Stimulated activated naive CD8-positive, alpha-beta T cell treated with anti-CD3 and anti-CD28 coated beads, Interleukin-15, Interleukin-2, amounts not matched to agents 100 ng/mL and 50 ng/mL, for 24 hours (primary cell): ENCODE data around the gene OPRPN.

ENCODE experiments used
- H3K27ac Mint-ChIP-seq: one replicate; pipeline ENCODE4 v1.8.0; 2021; ENCODE audit warnings: mild to moderate bottlenecking, mixed read lengths
- H3K27me3 Mint-ChIP-seq: one replicate; pipeline ENCODE4 v1.8.0; 2021; ENCODE audit warnings: mixed read lengths
- H3K36me3 Mint-ChIP-seq: one replicate; pipeline ENCODE4 v1.8.0; 2021; ENCODE audit warnings: low read depth, mixed read lengths
- H3K4me1 Mint-ChIP-seq: one replicate; pipeline ENCODE4 v1.8.0; 2021; ENCODE audit warnings: low read depth, mixed read lengths
- H3K4me3 Mint-ChIP-seq: one replicate; pipeline ENCODE4 v1.8.0; 2021; ENCODE audit warnings: mild to moderate bottlenecking, mixed read lengths
- H3K9me3 Mint-ChIP-seq: one replicate; pipeline ENCODE4 v1.8.0; 2021; ENCODE audit warnings: mixed read lengths

Gene OPRPN

GRCh38 chr4:70397580-70397979, at the start of gene OPRPN:
Gene OPRPN (plus strand): TSS chr4:70397940. CDS start chr4:70399286, 1,346 bp downstream.
- H3K36me3 Mint-ChIP-seq = no peaks in the 10 kb centered on the region
- no peaks in the 10 kb centered on the region for H3K27me3 Mint-ChIP-seq
- H3K4me3 Mint-ChIP-seq = no peak within 1 kb of the TSS
- no peak within 1 kb of the TSS for H3K27ac Mint-ChIP-seq
- no peaks in the 10 kb centered on the region for H3K9me3 Mint-ChIP-seq
- H3K4me1 Mint-ChIP-seq = no peaks in the 10 kb centered on the region

DNA sequence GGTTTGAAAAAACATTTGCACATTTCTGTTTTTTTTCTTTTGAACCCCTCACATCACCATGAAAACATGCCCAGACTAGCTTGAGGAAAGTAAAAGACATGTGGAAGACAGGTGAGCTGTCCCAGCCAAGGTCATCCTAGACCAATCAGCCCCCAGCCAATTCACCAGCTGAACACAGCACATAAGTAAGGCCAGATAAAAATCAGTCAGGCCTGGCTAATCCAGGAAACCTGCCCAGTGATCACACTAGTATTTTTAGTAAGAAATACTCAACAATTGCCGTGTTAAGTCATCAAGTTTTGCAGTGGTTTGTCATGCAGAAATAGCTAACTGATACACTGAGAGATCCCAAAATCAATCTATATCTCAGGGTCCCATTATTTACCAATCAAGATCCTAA, 41.6 kb upstream of the OPRPN start:
- no peaks in the 10 kb centered on the region for H3K27me3 Mint-ChIP-seq
- H3K4me3 Mint-ChIP-seq = no peak overlapping the region
- no peak overlapping the region for H3K27ac Mint-ChIP-seq
- H3K4me1 Mint-ChIP-seq = no peaks in the 10 kb centered on the region
- no peaks in the 10 kb centered on the region for H3K36me3 Mint-ChIP-seq
- H3K9me3 Mint-ChIP-seq = no peaks in the 10 kb centered on the region

GRCh38 chr4:70359115-70359661, 38.6 kb upstream of the OPRPN start:
- Mint-ChIP-seq H3K27me3 (no peaks in the 10 kb centered on the region), H3K4me3 (no peak overlapping the region), H3K4me1 (no peaks in the 10 kb centered on the region), H3K9me3 (no peaks in the 10 kb centered on the region), H3K27ac (no peak overlapping the region), H3K36me3 (no peaks in the 10 kb centered on the region)

DNA sequence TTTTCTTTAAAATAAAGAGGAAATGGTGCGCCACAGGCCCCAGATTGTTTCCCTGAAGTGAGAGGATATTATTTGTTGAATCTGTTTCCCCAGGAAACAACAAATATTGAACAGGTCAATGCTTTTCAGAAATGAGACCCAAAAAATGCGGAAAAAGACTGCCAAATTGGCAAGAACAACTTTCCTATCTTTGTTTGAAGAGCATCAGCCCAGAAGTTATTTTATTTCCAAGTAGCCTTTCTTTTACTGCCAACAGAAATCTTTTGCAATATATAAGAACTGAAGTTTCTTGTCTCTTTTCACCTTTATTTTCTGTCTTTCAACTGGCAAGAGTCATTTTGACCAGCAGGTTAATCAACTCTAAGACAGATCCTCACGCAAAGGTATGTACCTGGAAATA, 37.3 kb upstream of the OPRPN start, which contains the start of gene SMR3A:
TSS of gene SMR3A (plus strand) at position 301 of the 400 bp plus-strand sequence. CDS start 1,356 bp downstream, outside the sequence.
- H3K4me1 Mint-ChIP-seq = no peaks in the 10 kb centered on the region
- no peak within 1 kb of the TSS for H3K27ac Mint-ChIP-seq
- no peak within 1 kb of the TSS for H3K4me3 Mint-ChIP-seq
- no peaks in the 10 kb centered on the region for H3K36me3 Mint-ChIP-seq
- no peaks in the 10 kb centered on the region for H3K27me3 Mint-ChIP-seq
- H3K9me3 Mint-ChIP-seq = no peaks in the 10 kb centered on the region

DNA sequence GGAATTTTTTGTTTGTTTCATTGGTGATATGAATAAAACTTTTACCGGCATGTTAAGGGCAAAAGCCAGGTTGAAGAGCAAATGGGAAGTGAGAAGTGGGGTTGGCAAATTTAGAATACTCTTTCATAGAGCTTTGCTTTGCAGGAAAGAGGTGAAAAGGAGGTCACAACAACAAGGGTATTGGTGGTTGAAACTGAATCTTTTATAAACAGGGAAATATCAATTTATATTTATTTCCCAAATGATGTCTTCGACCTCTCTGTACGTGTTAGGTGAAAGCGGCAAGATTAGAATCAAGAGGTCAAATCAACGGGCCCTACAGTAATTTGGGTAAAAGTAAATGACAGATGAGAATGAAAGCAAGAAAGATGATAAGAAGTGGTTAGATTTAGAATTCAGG, 33.7 kb upstream of the OPRPN start:
- H3K36me3 Mint-ChIP-seq = no peaks in the 10 kb centered on the region
- no peak overlapping the region for H3K27ac Mint-ChIP-seq
- H3K27me3 Mint-ChIP-seq = no peaks in the 10 kb centered on the region
- H3K4me3 Mint-ChIP-seq = no peak overlapping the region
- H3K4me1 Mint-ChIP-seq = no peaks in the 10 kb centered on the region
- H3K9me3 Mint-ChIP-seq = no peaks in the 10 kb centered on the region

- no peak overlapping the region for H3K27ac Mint-ChIP-seq
- no peaks in the 10 kb centered on the region for H3K4me1 Mint-ChIP-seq
- no peaks in the 10 kb centered on the region for H3K27me3 Mint-ChIP-seq
- H3K36me3 Mint-ChIP-seq = no peaks in the 10 kb centered on the region
- H3K9me3 Mint-ChIP-seq = no peaks in the 10 kb centered on the region
- no peak overlapping the region for H3K4me3 Mint-ChIP-seq
Measured at GRCh38 chr4:70365479-70365878, 32.3 kb upstream of the OPRPN start.

DNA sequence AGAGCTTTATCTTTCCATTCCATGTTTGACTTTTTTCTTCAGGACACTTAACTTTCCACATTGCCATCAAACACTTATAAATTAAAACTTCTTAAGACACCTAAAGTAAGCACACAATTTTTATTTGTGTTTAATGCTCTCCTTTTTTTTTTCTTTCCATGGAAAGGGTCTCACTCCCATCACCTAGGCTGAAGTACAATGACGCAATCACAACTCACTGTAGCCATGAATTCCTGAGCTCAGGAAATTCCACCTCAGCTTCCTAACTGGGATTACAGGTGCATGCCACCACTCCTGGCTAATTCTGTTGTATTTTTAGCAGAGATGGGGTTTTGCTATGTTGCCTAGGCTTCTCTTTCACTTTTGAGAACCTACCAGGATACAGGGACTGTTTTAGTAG, 29.9 kb upstream of the OPRPN start:
- H3K36me3 Mint-ChIP-seq = no peaks in the 10 kb centered on the region
- no peaks in the 10 kb centered on the region for H3K9me3 Mint-ChIP-seq
- H3K4me3 Mint-ChIP-seq = no peak overlapping the region
- no peaks in the 10 kb centered on the region for H3K27me3 Mint-ChIP-seq
- H3K4me1 Mint-ChIP-seq = no peaks in the 10 kb centered on the region
- H3K27ac Mint-ChIP-seq = no peak overlapping the region

- Mint-ChIP-seq H3K27ac (no peak overlapping the region), H3K9me3 (no peaks in the 10 kb centered on the region), H3K36me3 (no peaks in the 10 kb centered on the region), H3K4me3 (no peak overlapping the region), H3K4me1 (no peaks in the 10 kb centered on the region), H3K27me3 (no peaks in the 10 kb centered on the region)
Measured at GRCh38 chr4:70371987-70372386, 25.8 kb upstream of the OPRPN start.

DNA sequence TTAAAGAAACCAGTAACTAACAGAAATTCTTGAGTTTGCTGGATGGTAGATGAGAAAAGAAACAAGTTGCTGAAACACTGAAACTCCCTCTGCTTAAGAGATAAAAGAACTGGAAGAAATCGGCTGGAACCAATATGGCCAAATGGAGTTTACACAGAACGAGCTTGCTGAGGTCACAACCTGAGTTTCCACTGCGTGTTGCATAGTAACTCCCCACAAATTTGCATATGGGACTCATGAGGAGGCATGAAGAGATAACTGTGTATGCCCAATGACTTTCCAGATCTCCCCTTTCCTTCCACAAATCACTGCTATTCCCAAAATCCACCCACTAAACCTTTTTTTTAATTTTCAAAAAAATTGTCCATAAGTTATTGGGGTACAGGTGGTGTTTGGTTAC, 25.0 kb upstream of the OPRPN start:
- no peaks in the 10 kb centered on the region for H3K4me1 Mint-ChIP-seq
- no peak overlapping the region for H3K4me3 Mint-ChIP-seq
- H3K9me3 Mint-ChIP-seq = no peaks in the 10 kb centered on the region
- no peaks in the 10 kb centered on the region for H3K36me3 Mint-ChIP-seq
- no peaks in the 10 kb centered on the region for H3K27me3 Mint-ChIP-seq
- no peak overlapping the region for H3K27ac Mint-ChIP-seq

DNA sequence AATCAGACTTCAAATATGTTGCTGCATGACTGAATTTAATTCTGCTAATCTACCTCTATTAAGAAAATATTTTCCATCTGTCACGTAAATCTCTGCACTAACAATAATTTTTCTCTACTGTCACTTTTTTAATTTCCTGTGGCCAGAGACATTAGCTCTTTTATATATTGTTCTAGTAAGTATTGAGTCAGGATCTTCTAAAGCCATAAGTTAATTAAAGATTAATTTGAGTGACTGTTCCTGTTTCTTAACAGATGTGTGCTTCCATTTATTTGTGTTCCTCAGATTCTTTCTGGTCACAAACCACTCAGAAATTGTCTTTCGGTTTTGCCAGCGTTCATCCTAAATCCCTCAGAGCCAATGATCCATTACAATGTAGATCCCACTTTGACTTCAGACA, 17.2 kb upstream of the OPRPN start:
- H3K4me3 Mint-ChIP-seq = no peak overlapping the region
- no peak overlapping the region for H3K27ac Mint-ChIP-seq
- H3K9me3 Mint-ChIP-seq = no peaks in the 10 kb centered on the region
- H3K4me1 Mint-ChIP-seq = no peaks in the 10 kb centered on the region
- no peaks in the 10 kb centered on the region for H3K27me3 Mint-ChIP-seq
- H3K36me3 Mint-ChIP-seq = no peaks in the 10 kb centered on the region

- no peaks in the 10 kb centered on the region for H3K27me3 Mint-ChIP-seq
- no peak within 1 kb of the TSS for H3K4me3 Mint-ChIP-seq
- H3K27ac Mint-ChIP-seq = no peak within 1 kb of the TSS
- H3K9me3 Mint-ChIP-seq = no peaks in the 10 kb centered on the region
- no peaks in the 10 kb centered on the region for H3K4me1 Mint-ChIP-seq
- no peaks in the 10 kb centered on the region for H3K36me3 Mint-ChIP-seq
Measured at GRCh38 chr4:70382691-70383181, 15.0 kb upstream of the OPRPN start, which contains the start of gene SMR3B. Gene SMR3B (plus strand): TSS chr4:70383131. CDS start chr4:70384511, 1,380 bp downstream.

DNA sequence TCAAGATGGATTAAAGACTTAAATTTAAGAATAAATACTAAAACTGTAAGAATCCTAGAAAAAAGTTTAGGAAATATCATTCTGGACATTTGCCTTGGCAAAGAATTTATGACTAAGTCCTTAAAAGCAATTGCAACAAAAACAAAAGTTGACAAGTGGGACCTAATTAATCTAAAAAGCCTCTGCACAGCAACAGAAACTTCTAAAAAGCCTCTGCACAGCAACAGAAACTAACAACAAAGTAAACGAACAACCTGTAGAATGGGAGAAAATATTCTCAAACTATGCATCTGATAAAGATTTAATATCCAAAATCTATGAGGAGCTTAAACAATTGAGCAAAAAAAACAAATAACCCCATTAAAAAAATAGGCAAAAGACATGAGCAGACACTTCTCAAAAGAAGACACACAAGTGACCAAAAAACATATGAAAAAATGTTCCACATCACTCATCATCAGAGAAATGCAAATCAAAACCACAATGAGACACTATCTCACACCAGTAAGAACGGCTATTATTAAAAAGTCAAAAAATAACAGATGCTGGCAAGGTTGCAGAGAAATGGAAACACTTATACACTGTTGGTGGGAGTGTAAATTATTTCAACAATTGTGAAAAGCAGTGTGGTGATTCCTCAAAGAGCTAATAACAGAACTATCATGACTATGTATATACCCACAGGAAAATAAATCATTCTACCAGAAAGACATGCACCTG, 5.5 kb upstream of the OPRPN start:
- Mint-ChIP-seq H3K27me3 (no peaks in the 10 kb centered on the region), H3K4me1 (no peaks in the 10 kb centered on the region), H3K9me3 (no peaks in the 10 kb centered on the region), H3K36me3 (no peaks in the 10 kb centered on the region), H3K27ac (no peak overlapping the region), H3K4me3 (no peak overlapping the region)

DNA sequence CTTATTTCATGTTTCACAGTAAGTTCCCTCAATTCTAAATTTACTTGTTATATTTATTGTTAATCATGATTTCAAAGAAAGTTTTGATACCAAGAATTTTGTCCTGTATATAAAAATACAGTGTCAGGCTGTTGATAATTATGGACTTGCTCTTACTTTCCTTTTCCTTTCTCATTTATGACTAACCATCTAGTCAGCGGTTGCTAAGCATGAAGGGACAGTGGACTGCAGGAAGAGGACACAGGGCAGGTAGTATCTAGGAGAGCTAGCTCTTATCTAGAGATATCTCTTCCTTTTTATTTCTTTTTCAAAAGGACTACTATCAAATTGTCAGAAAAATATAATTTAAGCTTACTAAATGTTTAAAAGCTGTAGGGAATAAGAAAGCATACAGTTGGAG, 1.6 kb downstream of the OPRPN start:
- no peak overlapping the region for H3K27ac Mint-ChIP-seq
- no peak overlapping the region for H3K4me3 Mint-ChIP-seq
- H3K36me3 Mint-ChIP-seq = no peaks in the 10 kb centered on the region
- H3K27me3 Mint-ChIP-seq = no peaks in the 10 kb centered on the region
- no peaks in the 10 kb centered on the region for H3K9me3 Mint-ChIP-seq
- no peaks in the 10 kb centered on the region for H3K4me1 Mint-ChIP-seq

DNA sequence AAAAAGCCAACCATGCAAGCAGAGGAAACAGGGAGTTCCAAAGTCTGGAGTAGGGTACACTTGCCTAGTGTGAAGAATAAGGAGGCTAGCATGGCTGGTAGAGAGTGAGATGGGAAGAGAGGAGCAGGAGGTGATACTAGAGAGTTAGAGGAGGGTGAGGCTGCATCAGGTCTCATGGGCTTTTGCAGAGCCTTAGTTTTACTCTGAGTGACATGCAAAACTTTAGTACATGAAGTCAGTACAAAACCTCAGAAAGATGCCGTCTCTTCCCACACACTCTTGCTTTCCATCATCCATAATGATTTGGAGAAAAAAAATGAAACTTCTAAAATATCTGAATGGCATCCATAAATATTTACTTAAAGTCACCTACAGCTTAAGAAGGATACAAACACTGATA, 5.0 kb downstream of the OPRPN start:
- no peaks in the 10 kb centered on the region for H3K27me3 Mint-ChIP-seq
- no peak overlapping the region for H3K27ac Mint-ChIP-seq
- no peak overlapping the region for H3K4me3 Mint-ChIP-seq
- no peaks in the 10 kb centered on the region for H3K9me3 Mint-ChIP-seq
- H3K36me3 Mint-ChIP-seq = no peaks in the 10 kb centered on the region
- H3K4me1 Mint-ChIP-seq = no peaks in the 10 kb centered on the region

GRCh38 chr4:70405765-70406164, 8.0 kb downstream of the OPRPN start:
- Mint-ChIP-seq H3K4me1 (no peaks in the 10 kb centered on the region), H3K36me3 (no peaks in the 10 kb centered on the region), H3K27ac (no peak overlapping the region), H3K4me3 (no peak overlapping the region), H3K27me3 (no peaks in the 10 kb centered on the region), H3K9me3 (no peaks in the 10 kb centered on the region)

DNA sequence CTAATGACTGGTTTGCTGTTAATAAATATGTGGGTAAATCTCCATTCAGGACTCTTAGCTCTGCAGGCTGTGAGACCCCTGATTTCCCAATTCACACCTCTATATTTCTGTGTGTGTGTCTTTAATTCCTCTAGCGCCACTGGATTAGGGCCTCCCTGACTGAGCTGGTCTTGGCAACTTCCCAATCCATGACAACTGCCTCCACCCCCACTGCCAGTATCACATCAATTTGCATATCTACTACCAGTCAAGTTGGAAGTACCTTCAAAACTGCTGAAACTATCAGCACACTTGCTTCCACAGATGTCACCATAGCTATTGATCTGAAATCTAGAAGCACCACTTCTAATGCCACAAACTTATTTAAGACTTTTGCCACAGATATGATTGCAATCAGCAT, 27.6 kb downstream of the OPRPN start:
- Mint-ChIP-seq H3K27me3 (no peaks in the 10 kb centered on the region), H3K27ac (no peak overlapping the region), H3K9me3 (peaks cover 5% of the 10 kb centered on the region), H3K4me1 (no peaks in the 10 kb centered on the region), H3K36me3 (no peaks in the 10 kb centered on the region), H3K4me3 (no peak overlapping the region)
